HEK293 (cell line): ENCODE data around the gene TMEM72.

Experiments used
- CTCF ChIA-PET: fragments of 350-600 bp; formaldehyde crosslinking; extraction: SDS; loops from one replicate; lab custom pipeline; 2021; ENCODE audit warnings: antibody characterized with exemption; lab: Yijun Ruan, JAX
- POLR2A ChIA-PET: fragments of 300-600 bp; formaldehyde crosslinking; extraction: SDS; loops from one replicate; lab custom pipeline; 2020; ENCODE audit warnings: antibody characterized with exemption, inconsistent platforms; lab: Yijun Ruan, JAX
- H3K27ac ChIP-seq: fragments of 200-500 bp; sonication (Bioruptor generic); 2 replicates; pipeline ENCODE4 v1.5.1; 2014; ENCODE audit warnings: low read depth, low read length, control low read depth, inconsistent platforms; ENCODE audit errors: extremely low read depth
- H3K36me3 ChIP-seq, 2 experiments: fragments of 200-500 bp in 1 of 2; sonication (Bioruptor generic) in 1 of 2; 1 replicate in 1 of 2; 2 replicates in 1 of 2; pipeline ENCODE4 v1.5.1; 2014 to 2017; ENCODE audit warnings: inconsistent platforms in 2 of 2, low read length in 2 of 2; ENCODE audit not compliant: control insufficient read depth in 2 of 2, insufficient read depth in 1 of 2
- H3K4me1 ChIP-seq: fragments of 200-500 bp; sonication (Bioruptor generic); 2 replicates; pipeline ENCODE4 v1.5.1; 2014; ENCODE audit warnings: mild to moderate bottlenecking, low read length, inconsistent platforms; ENCODE audit not compliant: control insufficient read depth, insufficient read depth
- H3K4me3 ChIP-seq: 2 replicates; pipeline ENCODE4 v1.5.1; 2011; ENCODE audit warnings: low read depth, mild to moderate bottlenecking, control low read depth, low read length, moderate library complexity
- H3K9me3 ChIP-seq: fragments of 200-500 bp; sonication (Bioruptor generic); 2 replicates; pipeline ENCODE4 v1.5.1; 2014; ENCODE audit warnings: low read depth, low read length, inconsistent platforms; ENCODE audit not compliant: control insufficient read depth, insufficient read depth
- BCL11B ChIP-seq: fragments of 450-650 bp; formaldehyde crosslinking; IDR thresholded peaks from 2 replicates; pipeline ENCODE4 v1.5.1; 2016; ENCODE audit warnings: low read depth, missing biosample characterization, missing genetic modification characterization
- GLI4 ChIP-seq: fragments of 450-650 bp; formaldehyde crosslinking; IDR thresholded peaks from 2 replicates; pipeline ENCODE4 v1.5.1; 2016; ENCODE audit warnings: missing biosample characterization, missing genetic modification characterization
- GLIS1 ChIP-seq: fragments of 450-650 bp; formaldehyde crosslinking; IDR thresholded peaks from 2 replicates; pipeline ENCODE4 v1.5.1; 2016; ENCODE audit warnings: missing biosample characterization, missing genetic modification characterization
- HOXD13 ChIP-seq: sonication (generic); formaldehyde crosslinking; IDR thresholded peaks from 2 replicates; pipeline ENCODE4 v1.8.0; 2022; ENCODE audit warnings: missing genetic modification reagents, borderline replicate concordance
- MZF1 ChIP-seq: fragments of 450-650 bp; formaldehyde crosslinking; IDR thresholded peaks from 2 replicates; pipeline ENCODE4 v1.5.1; 2017; ENCODE audit warnings: missing biosample characterization, missing genetic modification characterization, borderline replicate concordance
- ZEB2 ChIP-seq: fragments of 450-650 bp; formaldehyde crosslinking; IDR thresholded peaks from 2 replicates; pipeline ENCODE4 v1.5.1; 2016; ENCODE audit warnings: missing biosample characterization, missing genetic modification characterization
- ZFP3 ChIP-seq: fragments of 450-650 bp; formaldehyde crosslinking; IDR thresholded peaks from 2 replicates; pipeline ENCODE4 v1.5.1; 2016; ENCODE audit warnings: low read depth, missing biosample characterization, missing genetic modification characterization
- ZFP41 ChIP-seq: fragments of 450-650 bp; formaldehyde crosslinking; IDR thresholded peaks from 2 replicates; pipeline ENCODE4 v1.5.1; 2016; ENCODE audit warnings: missing biosample characterization, missing genetic modification characterization, borderline replicate concordance
- ZNF114 ChIP-seq: fragments of 450-650 bp; formaldehyde crosslinking; IDR thresholded peaks from 2 replicates; pipeline ENCODE4 v1.5.0; 2017; ENCODE audit warnings: missing biosample characterization, missing genetic modification characterization
- ZNF175 ChIP-seq: fragments of 450-650 bp; formaldehyde crosslinking; IDR thresholded peaks from 2 replicates; pipeline ENCODE4 v1.5.1; 2016; ENCODE audit warnings: missing biosample characterization, missing genetic modification characterization
- ZNF311 ChIP-seq: fragments of 450-650 bp; formaldehyde crosslinking; IDR thresholded peaks from 2 replicates; pipeline ENCODE4 v1.5.1; 2017; ENCODE audit warnings: missing biosample characterization, missing genetic modification characterization, borderline replicate concordance
- ZNF341 ChIP-seq: fragments of 450-650 bp; formaldehyde crosslinking; IDR thresholded peaks from 2 replicates; pipeline ENCODE4; 2016; ENCODE audit warnings: low read depth, missing biosample characterization, missing genetic modification characterization
- ZNF394 ChIP-seq: fragments of 450-650 bp; formaldehyde crosslinking; IDR thresholded peaks from 2 replicates; pipeline ENCODE4 v1.5.1; 2016; ENCODE audit warnings: missing biosample characterization, missing genetic modification characterization, mild to moderate bottlenecking, moderate library complexity, borderline replicate concordance
- ZNF423 ChIP-seq: fragments of 450-650 bp; formaldehyde crosslinking; IDR thresholded peaks from 2 replicates; pipeline ENCODE4 v1.5.1; 2016; ENCODE audit warnings: missing biosample characterization, missing genetic modification characterization
- ZNF510 ChIP-seq: fragments of 450-650 bp; formaldehyde crosslinking; IDR thresholded peaks from 2 replicates; pipeline ENCODE4 v1.5.1; 2018; ENCODE audit warnings: mild to moderate bottlenecking, missing genetic modification characterization, missing biosample characterization; ENCODE audit not compliant: insufficient replicate concordance
- ZNF548 ChIP-seq: fragments of 450-650 bp; formaldehyde crosslinking; IDR thresholded peaks from 2 replicates; pipeline ENCODE4 v1.5.1; 2016; ENCODE audit warnings: missing biosample characterization, missing genetic modification characterization
- ZNF658 ChIP-seq: fragments of 450-650 bp; formaldehyde crosslinking; IDR thresholded peaks from 2 replicates; pipeline ENCODE4; 2016; ENCODE audit warnings: missing biosample characterization, missing genetic modification characterization
- ZNF768 ChIP-seq: fragments of 450-650 bp; formaldehyde crosslinking; IDR thresholded peaks from 2 replicates; pipeline ENCODE4 v1.5.1; 2018; ENCODE audit warnings: missing biosample characterization, mild to moderate bottlenecking, missing genetic modification characterization
- ZNF792 ChIP-seq: fragments of 450-650 bp; formaldehyde crosslinking; IDR thresholded peaks from 2 replicates; pipeline ENCODE4 v1.5.1; 2016; ENCODE audit warnings: missing biosample characterization, missing genetic modification characterization
- ZSCAN30 ChIP-seq: fragments of 450-650 bp; IDR thresholded peaks from 2 replicates; pipeline ENCODE4 v1.5.1; 2018; ENCODE audit warnings: missing biosample characterization, mild to moderate bottlenecking, missing genetic modification characterization, moderate library complexity
- ZXDB ChIP-seq: fragments of 450-650 bp; formaldehyde crosslinking; IDR thresholded peaks from 2 replicates; pipeline ENCODE4 v1.5.1; 2016; ENCODE audit warnings: missing biosample characterization, missing genetic modification characterization
- TF ChIP-seq, protein P1 (sequence below): fragments of 450-650 bp; formaldehyde crosslinking; IDR thresholded peaks from 2 replicates; pipeline ENCODE4 v1.5.1; 2017; ENCODE audit warnings: missing biosample characterization, missing genetic modification characterization
- TF ChIP-seq, protein P2 (sequence below): fragments of 450-650 bp; formaldehyde crosslinking; optimal IDR thresholded peaks from 2 replicates; pipeline ENCODE3; 2016; ENCODE audit warnings: missing biosample characterization, mild to moderate bottlenecking, missing genetic modification characterization
- TF ChIP-seq, protein P3 (sequence below): fragments of 450-650 bp; formaldehyde crosslinking; IDR thresholded peaks from 2 replicates; pipeline ENCODE4 v1.5.1; 2016; ENCODE audit warnings: missing biosample characterization, missing genetic modification characterization
- TF ChIP-seq, protein P4 (sequence below): fragments of 450-650 bp; IDR thresholded peaks from 2 replicates; pipeline ENCODE4 v1.5.1; 2018; ENCODE audit warnings: missing biosample characterization, mild to moderate bottlenecking, missing genetic modification characterization
- TF ChIP-seq, protein P5 (sequence below): fragments of 450-650 bp; formaldehyde crosslinking; IDR thresholded peaks from 2 replicates; pipeline ENCODE4 v1.5.1; 2016; ENCODE audit warnings: missing biosample characterization, missing genetic modification characterization
- TF ChIP-seq, protein P6 (sequence below): fragments of 450-650 bp; formaldehyde crosslinking; IDR thresholded peaks from 2 replicates; pipeline ENCODE4 v1.5.1; 2016; ENCODE audit warnings: missing biosample characterization, missing genetic modification characterization

The TMEM72 gene

DNA sequence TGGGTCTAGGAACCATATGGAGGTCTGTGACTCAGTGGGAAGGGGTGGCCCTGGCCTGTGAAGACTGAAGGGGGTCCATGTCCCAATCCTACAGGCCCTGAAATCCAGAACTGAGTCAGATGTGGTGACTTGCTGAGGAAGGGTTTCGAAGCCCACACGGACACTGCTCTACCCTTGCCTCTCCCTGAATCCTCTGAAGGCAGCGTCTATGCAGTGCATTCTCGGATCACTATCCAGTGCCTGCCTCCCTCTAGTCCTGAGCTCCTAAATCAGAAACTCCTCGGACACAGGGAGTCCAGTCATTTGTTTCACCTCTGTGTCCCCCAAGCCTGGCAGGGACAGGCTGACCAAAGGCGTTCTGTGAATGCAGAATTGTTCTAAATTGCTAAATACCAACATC, 25.4 kb upstream of the TMEM72 start:
- Histone ChIP-seq H3K9me3 (no peaks in the 10 kb centered on the region), H3K4me3 (no peak overlapping the region), H3K27ac (no peak overlapping the region), H3K36me3 (no peaks in the 10 kb centered on the region), H3K4me1 (no peaks in the 10 kb centered on the region)
- TF ChIP-seq BCL11B (tag by site-specific recombination) (no peak), ZXDB (tag by site-specific recombination) (no peak), ZSCAN30 (tag by site-specific recombination) (no peak), ZFP3 (tag by site-specific recombination) (no peak), ZNF548 (tag by site-specific recombination) (no peak), MZF1 (tag by site-specific recombination) (no peak), GLIS1 (tag by site-specific recombination) (no peak), ZNF394 (tag by site-specific recombination) (no peak), ZNF114 (tag by site-specific recombination) (no peak), ZNF311 (tag by site-specific recombination) (no peak), ZNF341 (tag by site-specific recombination) (no peak), ZEB2 (tag by site-specific recombination) (no peak), ZNF768 (tag by site-specific recombination) (no peak), ZNF423 (tag by site-specific recombination) (no peak), ZNF510 (tag by site-specific recombination) (no peak), GLI4 (tag by site-specific recombination) (no peak), HOXD13 (CRISPR knock-in tag) (no peak)
- TF ChIP-seq, protein P1, sequence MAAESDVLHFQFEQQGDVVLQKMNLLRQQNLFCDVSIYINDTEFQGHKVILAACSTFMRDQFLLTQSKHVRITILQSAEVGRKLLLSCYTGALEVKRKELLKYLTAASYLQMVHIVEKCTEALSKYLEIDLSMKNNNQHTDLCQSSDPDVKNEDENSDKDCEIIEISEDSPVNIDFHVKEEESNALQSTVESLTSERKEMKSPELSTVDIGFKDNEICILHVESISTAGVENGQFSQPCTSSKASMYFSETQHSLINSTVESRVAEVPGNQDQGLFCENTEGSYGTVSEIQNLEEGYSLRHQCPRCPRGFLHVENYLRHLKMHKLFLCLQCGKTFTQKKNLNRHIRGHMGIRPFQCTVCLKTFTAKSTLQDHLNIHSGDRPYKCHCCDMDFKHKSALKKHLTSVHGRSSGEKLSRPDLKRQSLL (tag by site-specific recombination) = no peak
- TF ChIP-seq, protein P2, sequence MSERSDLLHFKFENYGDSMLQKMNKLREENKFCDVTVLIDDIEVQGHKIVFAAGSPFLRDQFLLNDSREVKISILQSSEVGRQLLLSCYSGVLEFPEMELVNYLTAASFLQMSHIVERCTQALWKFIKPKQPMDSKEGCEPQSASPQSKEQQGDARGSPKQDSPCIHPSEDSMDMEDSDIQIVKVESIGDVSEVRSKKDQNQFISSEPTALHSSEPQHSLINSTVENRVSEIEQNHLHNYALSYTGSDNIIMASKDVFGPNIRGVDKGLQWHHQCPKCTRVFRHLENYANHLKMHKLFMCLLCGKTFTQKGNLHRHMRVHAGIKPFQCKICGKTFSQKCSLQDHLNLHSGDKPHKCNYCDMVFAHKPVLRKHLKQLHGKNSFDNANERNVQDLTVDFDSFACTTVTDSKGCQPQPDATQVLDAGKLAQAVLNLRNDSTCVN = no peak
- ChIA-PET CTCF (no interaction called here), POLR2A (no interaction called here)

DNA sequence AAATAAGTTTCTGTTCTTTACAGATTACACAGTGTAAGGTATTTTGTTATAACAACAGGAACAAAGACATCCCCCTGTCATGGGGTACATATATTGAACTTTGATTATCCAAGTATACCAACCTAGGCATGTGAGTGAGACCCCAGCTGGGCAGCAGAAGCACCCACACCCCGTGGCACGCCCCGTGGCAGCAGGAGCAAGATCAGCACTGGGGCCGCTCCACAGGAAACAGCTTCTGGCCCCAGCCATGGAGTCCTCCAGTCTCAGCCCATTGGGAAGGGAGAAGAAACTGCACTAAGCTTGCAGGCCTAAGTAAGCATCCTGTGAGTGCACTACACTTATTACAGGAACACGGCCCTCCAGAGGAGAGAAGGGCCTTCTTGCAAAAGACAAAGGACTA, 24.2 kb upstream of the TMEM72 start:
- ChIA-PET CTCF (interaction anchor here (0.8 kb wide), 1 partner anchor 22 kb away, joined by 3 read pairs; no protein-coding TSS in a partner anchor), POLR2A (no interaction called here)
- no peaks in the 10 kb centered on the region for H3K9me3 ChIP-seq
- no peaks in the 10 kb centered on the region for H3K36me3 ChIP-seq
- H3K27ac ChIP-seq = no peak overlapping the region
- H3K4me1 ChIP-seq = no peaks in the 10 kb centered on the region
- no peak overlapping the region for H3K4me3 ChIP-seq
- TF ChIP-seq ZNF175 (tag by site-specific recombination) = no peak
- TF ChIP-seq, protein P3, sequence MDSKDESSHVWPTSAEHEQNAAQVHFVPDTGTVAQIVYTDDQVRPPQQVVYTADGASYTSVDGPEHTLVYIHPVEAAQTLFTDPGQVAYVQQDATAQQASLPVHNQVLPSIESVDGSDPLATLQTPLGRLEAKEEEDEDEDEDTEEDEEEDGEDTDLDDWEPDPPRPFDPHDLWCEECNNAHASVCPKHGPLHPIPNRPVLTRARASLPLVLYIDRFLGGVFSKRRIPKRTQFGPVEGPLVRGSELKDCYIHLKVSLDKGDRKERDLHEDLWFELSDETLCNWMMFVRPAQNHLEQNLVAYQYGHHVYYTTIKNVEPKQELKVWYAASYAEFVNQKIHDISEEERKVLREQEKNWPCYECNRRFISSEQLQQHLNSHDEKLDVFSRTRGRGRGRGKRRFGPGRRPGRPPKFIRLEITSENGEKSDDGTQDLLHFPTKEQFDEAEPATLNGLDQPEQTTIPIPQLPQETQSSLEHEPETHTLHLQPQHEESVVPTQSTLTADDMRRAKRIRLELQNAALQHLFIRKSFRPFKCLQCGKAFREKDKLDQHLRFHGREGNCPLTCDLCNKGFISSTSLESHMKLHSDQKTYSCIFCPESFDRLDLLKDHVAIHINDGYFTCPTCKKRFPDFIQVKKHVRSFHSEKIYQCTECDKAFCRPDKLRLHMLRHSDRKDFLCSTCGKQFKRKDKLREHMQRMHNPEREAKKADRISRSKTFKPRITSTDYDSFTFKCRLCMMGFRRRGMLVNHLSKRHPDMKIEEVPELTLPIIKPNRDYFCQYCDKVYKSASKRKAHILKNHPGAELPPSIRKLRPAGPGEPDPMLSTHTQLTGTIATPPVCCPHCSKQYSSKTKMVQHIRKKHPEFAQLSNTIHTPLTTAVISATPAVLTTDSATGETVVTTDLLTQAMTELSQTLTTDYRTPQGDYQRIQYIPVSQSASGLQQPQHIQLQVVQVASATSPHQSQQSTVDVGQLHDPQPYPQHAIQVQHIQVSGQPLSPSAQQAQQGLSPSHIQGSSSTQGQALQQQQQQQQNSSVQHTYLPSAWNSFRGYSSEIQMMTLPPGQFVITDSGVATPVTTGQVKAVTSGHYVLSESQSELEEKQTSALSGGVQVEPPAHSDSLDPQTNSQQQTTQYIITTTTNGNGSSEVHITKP (tag by site-specific recombination) = no peak
- no peak for TF ChIP-seq ZNF792
- TF ChIP-seq, protein P4, sequence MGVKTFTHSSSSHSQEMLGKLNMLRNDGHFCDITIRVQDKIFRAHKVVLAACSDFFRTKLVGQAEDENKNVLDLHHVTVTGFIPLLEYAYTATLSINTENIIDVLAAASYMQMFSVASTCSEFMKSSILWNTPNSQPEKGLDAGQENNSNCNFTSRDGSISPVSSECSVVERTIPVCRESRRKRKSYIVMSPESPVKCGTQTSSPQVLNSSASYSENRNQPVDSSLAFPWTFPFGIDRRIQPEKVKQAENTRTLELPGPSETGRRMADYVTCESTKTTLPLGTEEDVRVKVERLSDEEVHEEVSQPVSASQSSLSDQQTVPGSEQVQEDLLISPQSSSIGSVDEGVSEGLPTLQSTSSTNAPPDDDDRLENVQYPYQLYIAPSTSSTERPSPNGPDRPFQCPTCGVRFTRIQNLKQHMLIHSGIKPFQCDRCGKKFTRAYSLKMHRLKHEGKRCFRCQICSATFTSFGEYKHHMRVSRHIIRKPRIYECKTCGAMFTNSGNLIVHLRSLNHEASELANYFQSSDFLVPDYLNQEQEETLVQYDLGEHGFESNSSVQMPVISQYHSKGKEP (tag by site-specific recombination) = no peak
- TF ChIP-seq, protein P5, sequence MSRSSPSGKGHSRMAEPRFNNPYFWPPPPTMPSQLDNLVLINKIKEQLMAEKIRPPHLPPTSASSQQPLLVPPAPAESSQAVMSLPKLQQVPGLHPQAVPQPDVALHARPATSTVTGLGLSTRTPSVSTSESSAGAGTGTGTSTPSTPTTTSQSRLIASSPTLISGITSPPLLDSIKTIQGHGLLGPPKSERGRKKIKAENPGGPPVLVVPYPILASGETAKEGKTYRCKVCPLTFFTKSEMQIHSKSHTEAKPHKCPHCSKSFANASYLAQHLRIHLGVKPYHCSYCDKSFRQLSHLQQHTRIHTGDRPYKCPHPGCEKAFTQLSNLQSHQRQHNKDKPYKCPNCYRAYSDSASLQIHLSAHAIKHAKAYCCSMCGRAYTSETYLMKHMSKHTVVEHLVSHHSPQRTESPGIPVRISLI (tag by site-specific recombination) = no peak
- TF ChIP-seq ZFP41 = no peak
- no peak for TF ChIP-seq ZXDB (tag by site-specific recombination)
- TF ChIP-seq, protein P6, sequence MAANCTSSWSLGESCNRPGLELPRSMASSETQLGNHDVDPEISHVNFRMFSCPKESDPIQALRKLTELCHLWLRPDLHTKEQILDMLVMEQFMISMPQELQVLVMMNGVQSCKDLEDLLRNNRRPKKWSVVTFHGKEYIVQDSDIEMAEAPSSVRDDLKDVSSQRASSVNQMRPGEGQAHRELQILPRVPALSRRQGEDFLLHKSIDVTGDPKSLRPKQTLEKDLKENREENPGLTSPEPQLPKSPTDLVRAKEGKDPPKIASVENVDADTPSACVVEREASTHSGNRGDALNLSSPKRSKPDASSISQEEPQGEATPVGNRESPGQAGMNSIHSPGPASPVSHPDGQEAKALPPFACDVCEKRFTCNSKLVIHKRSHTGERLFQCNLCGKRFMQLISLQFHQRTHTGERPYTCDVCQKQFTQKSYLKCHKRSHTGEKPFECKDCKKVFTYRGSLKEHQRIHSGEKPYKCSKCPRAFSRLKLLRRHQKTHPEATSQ = no peak
- TF ChIP-seq ZNF658 (tag by site-specific recombination) = no peak
